ENCODE results near the gene MACROD2. TPM values are rescaled to one million over a fixed set of nuclear protein-coding genes. Genes with fewer than 3 reads are reported as not detected.
A peak's percentile ranks its signal among the peaks of the same experiment; 100 is the strongest.

Gene MACROD2
- total and polyA plus RNA-seq, 9 donors = 2.0 to 4.9 (median 3.1) TPM

- Histone ChIP-seq H3K4me1 (ENCODE audit: control insufficient read depth, insufficient read depth, low read length) (peaks cover 3% of the 10 kb centered on the region), H3K9me3 (replicated peaks; ENCODE audit: control insufficient read depth, low read depth, low read length) (no peaks in the 10 kb centered on the region), H3K4me3 (ENCODE audit: low read length) (no peak overlapping the region), H3K27me3 (ENCODE audit: control insufficient read depth, insufficient read depth, low read length) (no peaks in the 10 kb centered on the region), H3K27ac (ENCODE audit: low read length) (no peak overlapping the region), H3K36me3 (ENCODE audit: control insufficient read depth, insufficient read depth, low read length) (no peaks in the 10 kb centered on the region)
- no CpG with 5 or more reads among the region's 1 CpG for WGBS (ENCODE audit: insufficient coverage)
- no peak for DNase-seq
Measured at GRCh38 chr20:16081421-16081820, 2086.1 kb downstream of the MACROD2 start.

- Histone ChIP-seq H3K4me1 (ENCODE audit: control insufficient read depth, insufficient read depth, low read length) (peaks cover 3% of the 10 kb centered on the region), H3K27me3 (ENCODE audit: control insufficient read depth, insufficient read depth, low read length) (no peaks in the 10 kb centered on the region), H3K4me3 (ENCODE audit: low read length) (no peak overlapping the region), H3K9me3 (replicated peaks; ENCODE audit: control insufficient read depth, low read depth, low read length) (no peaks in the 10 kb centered on the region), H3K27ac (ENCODE audit: low read length) (no peak overlapping the region), H3K36me3 (ENCODE audit: control insufficient read depth, insufficient read depth, low read length) (no peaks in the 10 kb centered on the region)
- DNase-seq = no peak
- 86% methylated on average over 2 of the region's 2 CpGs for WGBS (ENCODE audit: insufficient coverage)
Measured at GRCh38 chr20:16082051-16082550, 2086.8 kb downstream of the MACROD2 start.

- Histone ChIP-seq H3K27ac (ENCODE audit: low read length) (no peak overlapping the region), H3K9me3 (replicated peaks; ENCODE audit: control insufficient read depth, low read depth, low read length) (no peaks in the 10 kb centered on the region), H3K27me3 (ENCODE audit: control insufficient read depth, insufficient read depth, low read length) (no peaks in the 10 kb centered on the region), H3K36me3 (ENCODE audit: control insufficient read depth, insufficient read depth, low read length) (no peaks in the 10 kb centered on the region), H3K4me1 (ENCODE audit: control insufficient read depth, insufficient read depth, low read length) (peaks cover 3% of the 10 kb centered on the region), H3K4me3 (ENCODE audit: low read length) (no peak overlapping the region)
- DNase-seq = no peak
Measured at GRCh38 chr20:16083639-16084280, 2088.4 kb downstream of the MACROD2 start.

GRCh38 chr20:16095226-16095625, 2099.9 kb downstream of the MACROD2 start:
- Histone ChIP-seq H3K9me3 (replicated peaks; ENCODE audit: control insufficient read depth, low read depth, low read length) (no peaks in the 10 kb centered on the region), H3K4me3 (ENCODE audit: low read length) (no peak overlapping the region), H3K27ac (ENCODE audit: low read length) (no peak overlapping the region), H3K27me3 (ENCODE audit: control insufficient read depth, insufficient read depth, low read length) (no peaks in the 10 kb centered on the region), H3K4me1 (ENCODE audit: control insufficient read depth, insufficient read depth, low read length) (peaks cover 9% of the 10 kb centered on the region), H3K36me3 (ENCODE audit: control insufficient read depth, insufficient read depth, low read length) (no peaks in the 10 kb centered on the region)
- WGBS (ENCODE audit: insufficient coverage) = 13% methylated on average over 1 of the region's 2 CpGs
- DNase-seq = peak; percentile 63

- DNase-seq = no peak
- no CpG with 5 or more reads among the region's 4 CpGs for WGBS (ENCODE audit: insufficient coverage)
- no peaks in the 10 kb centered on the region for H3K27me3 ChIP-seq (ENCODE audit: control insufficient read depth, insufficient read depth, low read length)
- H3K4me3 ChIP-seq (ENCODE audit: low read length) = no peak overlapping the region
- H3K27ac ChIP-seq (ENCODE audit: low read length) = no peak overlapping the region
- H3K9me3 ChIP-seq (replicated peaks; ENCODE audit: control insufficient read depth, low read depth, low read length) = no peaks in the 10 kb centered on the region
- H3K36me3 ChIP-seq (ENCODE audit: control insufficient read depth, insufficient read depth, low read length) = no peaks in the 10 kb centered on the region
- H3K4me1 ChIP-seq (ENCODE audit: control insufficient read depth, insufficient read depth, low read length) = peaks cover 9% of the 10 kb centered on the region
Measured at GRCh38 chr20:16096756-16097326, 2101.5 kb downstream of the MACROD2 start.

GRCh38 chr20:16097788-16098187, 2102.5 kb downstream of the MACROD2 start:
- DNase-seq = no peak
- Histone ChIP-seq H3K27me3 (ENCODE audit: control insufficient read depth, insufficient read depth, low read length) (no peaks in the 10 kb centered on the region), H3K9me3 (replicated peaks; ENCODE audit: control insufficient read depth, low read depth, low read length) (no peaks in the 10 kb centered on the region), H3K4me3 (ENCODE audit: low read length) (no peak overlapping the region), H3K27ac (ENCODE audit: low read length) (no peak overlapping the region), H3K36me3 (ENCODE audit: control insufficient read depth, insufficient read depth, low read length) (no peaks in the 10 kb centered on the region), H3K4me1 (ENCODE audit: control insufficient read depth, insufficient read depth, low read length) (peaks cover 9% of the 10 kb centered on the region)
- 89% methylated on average over 1 of the region's 4 CpGs for WGBS (ENCODE audit: insufficient coverage)

GRCh38 chr20:16098890-16099639, 2103.7 kb downstream of the MACROD2 start:
- Histone ChIP-seq H3K27me3 (ENCODE audit: control insufficient read depth, insufficient read depth, low read length) (no peaks in the 10 kb centered on the region), H3K4me3 (ENCODE audit: low read length) (no peak overlapping the region), H3K9me3 (replicated peaks; ENCODE audit: control insufficient read depth, low read depth, low read length) (no peaks in the 10 kb centered on the region), H3K4me1 (ENCODE audit: control insufficient read depth, insufficient read depth, low read length) (peaks cover 9% of the 10 kb centered on the region), H3K27ac (ENCODE audit: low read length) (no peak overlapping the region), H3K36me3 (ENCODE audit: control insufficient read depth, insufficient read depth, low read length) (no peaks in the 10 kb centered on the region)
- WGBS (ENCODE audit: insufficient coverage) = no CpG with 5 or more reads among the region's 7 CpGs
- peak; percentile 25 for DNase-seq

GRCh38 chr20:16100111-16100510, 2104.8 kb downstream of the MACROD2 start:
- no peak for DNase-seq
- H3K27me3 ChIP-seq (ENCODE audit: control insufficient read depth, insufficient read depth, low read length) = no peaks in the 10 kb centered on the region
- peaks cover 7% of the 10 kb centered on the region for H3K4me1 ChIP-seq (ENCODE audit: control insufficient read depth, insufficient read depth, low read length)
- H3K36me3 ChIP-seq (ENCODE audit: control insufficient read depth, insufficient read depth, low read length) = no peaks in the 10 kb centered on the region
- no peak overlapping the region for H3K4me3 ChIP-seq (ENCODE audit: low read length)
- H3K9me3 ChIP-seq (replicated peaks; ENCODE audit: control insufficient read depth, low read depth, low read length) = no peaks in the 10 kb centered on the region
- WGBS (ENCODE audit: insufficient coverage) = no CpG with 5 or more reads among the region's 3 CpGs
- H3K27ac ChIP-seq (ENCODE audit: low read length) = no peak overlapping the region

- Histone ChIP-seq H3K4me3 (ENCODE audit: low read length) (no peak overlapping the region), H3K36me3 (ENCODE audit: control insufficient read depth, insufficient read depth, low read length) (no peaks in the 10 kb centered on the region), H3K27ac (ENCODE audit: low read length) (no peak overlapping the region), H3K9me3 (replicated peaks; ENCODE audit: control insufficient read depth, low read depth, low read length) (peaks cover 3% of the 10 kb centered on the region), H3K27me3 (ENCODE audit: control insufficient read depth, insufficient read depth, low read length) (no peaks in the 10 kb centered on the region), H3K4me1 (ENCODE audit: control insufficient read depth, insufficient read depth, low read length) (peaks cover under 1% of the 10 kb centered on the region)
- WGBS (ENCODE audit: insufficient coverage) = 80% methylated on average over 1 of the region's 4 CpGs
- DNase-seq = no peak
Measured at GRCh38 chr20:16100767-16101166, 2105.5 kb downstream of the MACROD2 start.
